Mesendoderm (in vitro differentiated cells): ENCODE data around the gene UGT2A3.

Experiments used
- DNase-seq: peaks from one replicate; pipeline ENCODE4 v3.0.0; 2013
- H2AK5ac ChIP-seq: 2 replicates; pipeline ENCODE4 v1.6.1; 2013; ENCODE audit warnings: low read length, inconsistent platforms
- H2BK120ac ChIP-seq: 2 replicates; pipeline ENCODE4 v1.6.1; 2013; ENCODE audit warnings: low read depth, mild to moderate bottlenecking, low read length, moderate library complexity, mixed read lengths
- H2BK15ac ChIP-seq: replicated peaks from 2 replicates; pipeline ENCODE4 v1.6.1; 2013; ENCODE audit warnings: low read depth, mild to moderate bottlenecking, moderate library complexity
- H2BK5ac ChIP-seq: 2 replicates; pipeline ENCODE4 v1.6.1; 2013; ENCODE audit warnings: low read length, inconsistent platforms
- H3K18ac ChIP-seq: 2 replicates; pipeline ENCODE4 v1.6.1; 2013; ENCODE audit warnings: mild to moderate bottlenecking, low read length, mixed read lengths
- H3K23ac ChIP-seq: one replicate; pipeline ENCODE4 v1.6.1; 2013; ENCODE audit warnings: low read length
- H3K27ac ChIP-seq: 2 replicates; pipeline ENCODE4 v1.5.1; 2013; ENCODE audit warnings: low read depth, mild to moderate bottlenecking, inconsistent platforms, low read length, moderate library complexity
- H3K27me3 ChIP-seq: 2 replicates; pipeline ENCODE4 v1.6.1; 2013; ENCODE audit warnings: low read length, control low read depth, mild to moderate bottlenecking, inconsistent platforms; ENCODE audit not compliant: insufficient read depth, poor library complexity
- H3K36me3 ChIP-seq: 2 replicates; pipeline ENCODE4 v1.6.1; 2013; ENCODE audit warnings: low read length, inconsistent platforms; ENCODE audit not compliant: control insufficient read depth, insufficient read depth
- H3K4ac ChIP-seq: one replicate; pipeline ENCODE4 v1.6.1; 2013; ENCODE audit warnings: low read depth, mild to moderate bottlenecking, low read length, moderate library complexity
- H3K4me1 ChIP-seq: 2 replicates; pipeline ENCODE4 v1.6.1; 2013; ENCODE audit warnings: low read depth, low read length, inconsistent platforms; ENCODE audit not compliant: control insufficient read depth
- H3K4me2 ChIP-seq: 2 replicates; pipeline ENCODE4 v1.6.1; 2013; ENCODE audit warnings: low read length
- H3K4me3 ChIP-seq: 2 replicates; pipeline ENCODE4 v1.5.1; 2013; ENCODE audit warnings: mild to moderate bottlenecking, low read length
- H3K56ac ChIP-seq: one replicate; pipeline ENCODE4 v1.6.1; 2013; ENCODE audit warnings: low read length
- H3K79me1 ChIP-seq: 2 replicates; pipeline ENCODE4 v1.6.1; 2013; ENCODE audit warnings: low read length, inconsistent platforms
- H3K79me2 ChIP-seq: 2 replicates; pipeline ENCODE4 v1.6.1; 2013; ENCODE audit warnings: mild to moderate bottlenecking, low read length; ENCODE audit not compliant: control insufficient read depth, insufficient read depth
- H3K9ac ChIP-seq: 2 replicates; pipeline ENCODE4 v1.6.1; 2013; ENCODE audit warnings: low read length, inconsistent platforms
- H4K5ac ChIP-seq: one replicate; pipeline ENCODE4 v1.6.1; 2013; ENCODE audit warnings: low read length
- H4K8ac ChIP-seq: one replicate; pipeline ENCODE4 v1.6.1; 2013; ENCODE audit warnings: low read depth, mild to moderate bottlenecking, control low read depth, low read length, moderate library complexity
- WGBS: extraction: QIAGEN DNeasy Blood & Tissue Kit; methylation state at CpG from one replicate; pipeline ENCODE4 v1.1.7; 2013; ENCODE audit warnings: low lambda C conversion rate, missing lambda C conversion rate; ENCODE audit not compliant: insufficient coverage; ENCODE audit errors: extremely low coverage; 5-methylcytosine and 5-hydroxymethylcytosine counted together

UGT2A3 gene

GRCh38 chr4:68953056-68953596, 1.5 kb upstream of the UGT2A3 start:
- H2BK5ac ChIP-seq: no peak overlapping the region

DNA sequence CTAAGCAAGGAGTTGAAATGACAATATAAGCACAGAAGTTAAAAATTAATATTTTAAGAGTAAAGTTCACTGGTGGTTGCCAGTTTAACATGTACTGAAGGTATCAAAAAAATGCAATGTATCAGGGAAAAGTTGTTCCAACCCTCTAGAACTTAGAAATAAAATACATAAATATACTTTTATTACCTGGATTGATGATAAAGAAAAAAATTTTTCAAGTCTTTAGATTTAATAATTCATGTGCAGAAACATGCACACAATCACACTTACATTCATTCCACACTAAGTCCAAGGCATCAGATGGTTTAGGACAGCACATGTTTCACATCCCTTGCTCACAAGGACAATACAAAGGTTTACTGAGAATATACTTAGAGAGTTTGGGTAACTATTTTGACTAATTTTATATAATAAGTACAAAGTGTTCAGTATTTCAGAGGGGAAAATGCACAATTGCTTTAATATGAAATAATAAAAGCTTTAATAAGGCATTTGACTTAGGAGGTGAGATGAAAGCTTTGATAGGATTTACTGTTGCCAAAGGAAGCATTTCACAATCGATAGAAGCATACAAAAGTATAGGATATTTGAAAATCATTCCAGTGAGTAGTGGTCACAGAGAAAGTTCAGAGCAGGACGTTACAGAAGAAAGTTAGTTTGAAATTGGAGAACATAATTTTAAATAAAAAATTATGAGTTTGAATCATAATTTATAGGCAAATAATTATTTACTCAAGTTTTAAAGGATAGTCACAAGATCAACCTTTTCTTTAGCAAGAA, 392 bp upstream of the UGT2A3 start:
- no peak overlapping the region for H3K4ac ChIP-seq
- H2BK120ac ChIP-seq: no peak overlapping the region
- no peaks in the 10 kb centered on the region for H3K79me2 ChIP-seq
- H2BK15ac ChIP-seq: no peak overlapping the region
- no peak overlapping the region for H3K4me3 ChIP-seq
- H3K18ac ChIP-seq: no peak overlapping the region
- H3K27me3 ChIP-seq: no peaks in the 10 kb centered on the region
- H3K36me3 ChIP-seq: no peaks in the 10 kb centered on the region
- no peak overlapping the region for H2BK5ac ChIP-seq
- H3K79me1 ChIP-seq: no peaks in the 10 kb centered on the region
- H3K4me2 ChIP-seq: no peak overlapping the region
- no peak overlapping the region for H3K9ac ChIP-seq
- no peak overlapping the region for H3K23ac ChIP-seq
- no peak overlapping the region for H3K27ac ChIP-seq
- no peak overlapping the region for H3K56ac ChIP-seq
- no peak overlapping the region for H4K8ac ChIP-seq
- H3K4me1 ChIP-seq: no peaks in the 10 kb centered on the region
- no peak for DNase-seq
- no peak overlapping the region for H4K5ac ChIP-seq
- H2AK5ac ChIP-seq: no peak overlapping the region
- 100% methylated on average over 1 of the region's 2 CpGs for WGBS

More at GRCh38 chr4:68953056-68953596, 1.5 kb upstream of the UGT2A3 start:
- Histone ChIP-seq H3K27ac (no peak overlapping the region), H3K4me1 (no peaks in the 10 kb centered on the region), H2BK15ac (peak overlapping the region; percentile 27), H4K5ac (no peak overlapping the region), H3K9ac (no peak overlapping the region), H3K79me1 (no peaks in the 10 kb centered on the region), H3K79me2 (no peaks in the 10 kb centered on the region), H3K4me2 (no peak overlapping the region), H2BK120ac (no peak overlapping the region), H3K18ac (no peak overlapping the region), H2AK5ac (no peak overlapping the region), H3K23ac (no peak overlapping the region), H3K4ac (no peak overlapping the region), H3K56ac (no peak overlapping the region), H3K4me3 (no peak overlapping the region), H3K27me3 (no peaks in the 10 kb centered on the region), H3K36me3 (no peaks in the 10 kb centered on the region), H4K8ac (no peak overlapping the region)
- WGBS: no CpG with 5 or more reads among the region's 2 CpGs
- DNase-seq: peak; percentile 66

DNA sequence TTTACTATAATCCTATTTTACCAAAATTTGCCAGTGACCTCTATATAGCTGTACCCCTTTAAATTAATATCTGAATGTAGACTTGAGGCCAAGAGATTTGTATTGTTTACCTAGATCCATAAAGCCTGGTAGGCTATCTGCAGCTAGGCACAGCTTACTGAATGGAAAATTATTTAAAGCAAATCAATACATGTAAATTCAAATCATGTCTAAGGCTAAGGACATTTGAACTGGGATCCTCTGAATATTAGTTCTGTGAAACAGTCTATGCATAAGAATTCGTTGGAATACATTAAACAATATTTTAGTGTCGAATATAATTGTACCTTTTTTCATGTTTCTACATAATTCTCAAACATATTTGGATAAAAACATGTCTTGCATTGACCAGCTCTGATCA, 1.6 kb downstream of the UGT2A3 start:
- H4K5ac ChIP-seq: no peak overlapping the region
- H4K8ac ChIP-seq: no peak overlapping the region
- H2BK15ac ChIP-seq: no peak overlapping the region
- no peak overlapping the region for H3K27ac ChIP-seq
- H3K9ac ChIP-seq: no peak overlapping the region
- H3K23ac ChIP-seq: no peak overlapping the region
- no peak overlapping the region for H3K4ac ChIP-seq
- no peaks in the 10 kb centered on the region for H3K27me3 ChIP-seq
- no peak overlapping the region for H3K18ac ChIP-seq
- DNase-seq: no peak
- no peak overlapping the region for H2BK5ac ChIP-seq
- no peak overlapping the region for H3K4me3 ChIP-seq
- H3K4me2 ChIP-seq: no peak overlapping the region
- H3K79me2 ChIP-seq: no peaks in the 10 kb centered on the region
- no peaks in the 10 kb centered on the region for H3K4me1 ChIP-seq
- no peak overlapping the region for H2BK120ac ChIP-seq
- no peak overlapping the region for H3K56ac ChIP-seq
- H3K79me1 ChIP-seq: no peaks in the 10 kb centered on the region
- no peak overlapping the region for H2AK5ac ChIP-seq
- H3K36me3 ChIP-seq: no peaks in the 10 kb centered on the region
- WGBS: no CpG with 5 or more reads among the region's 2 CpGs

DNA sequence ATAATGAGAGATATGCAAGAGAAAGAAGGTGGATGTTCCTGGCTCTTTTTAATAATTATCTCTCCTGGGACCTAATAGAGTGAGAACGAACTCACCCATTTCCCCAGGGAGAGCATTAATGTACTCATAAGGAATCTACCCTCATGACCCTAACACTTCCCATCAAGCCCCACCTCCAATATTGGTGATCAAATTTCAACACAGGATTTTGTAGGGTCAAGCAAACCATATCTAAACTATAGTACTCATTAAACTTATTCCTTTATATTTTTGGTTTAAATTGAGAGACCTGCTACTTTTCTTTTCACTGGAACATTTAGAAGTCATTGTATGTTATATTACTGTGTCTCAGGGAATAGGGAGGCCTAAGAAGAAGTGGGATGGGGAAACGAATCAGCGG, 2.6 kb downstream of the UGT2A3 start:
- H3K27me3 ChIP-seq: no peaks in the 10 kb centered on the region
- H3K79me2 ChIP-seq: no peaks in the 10 kb centered on the region
- no peak overlapping the region for H3K9ac ChIP-seq
- no peak overlapping the region for H3K4me3 ChIP-seq
- H3K79me1 ChIP-seq: no peaks in the 10 kb centered on the region
- H3K23ac ChIP-seq: no peak overlapping the region
- H3K56ac ChIP-seq: no peak overlapping the region
- WGBS: no CpG with 5 or more reads among the region's 3 CpGs
- H2BK5ac ChIP-seq: no peak overlapping the region
- no peak overlapping the region for H4K5ac ChIP-seq
- no peak overlapping the region for H3K27ac ChIP-seq
- H2BK120ac ChIP-seq: no peak overlapping the region
- no peaks in the 10 kb centered on the region for H3K4me1 ChIP-seq
- DNase-seq: peak; percentile 18
- H3K36me3 ChIP-seq: no peaks in the 10 kb centered on the region
- no peak overlapping the region for H2BK15ac ChIP-seq
- H4K8ac ChIP-seq: no peak overlapping the region
- no peak overlapping the region for H3K18ac ChIP-seq
- no peak overlapping the region for H3K4me2 ChIP-seq
- no peak overlapping the region for H2AK5ac ChIP-seq
- H3K4ac ChIP-seq: no peak overlapping the region

- H3K27ac ChIP-seq: no peak overlapping the region
- no CpG with 5 or more reads among the region's 2 CpGs for WGBS
- H4K8ac ChIP-seq: no peak overlapping the region
- no peak overlapping the region for H3K4me2 ChIP-seq
- H2BK120ac ChIP-seq: no peak overlapping the region
- H3K23ac ChIP-seq: no peak overlapping the region
- H3K4ac ChIP-seq: no peak overlapping the region
- H3K4me3 ChIP-seq: no peak overlapping the region
- H3K27me3 ChIP-seq: no peaks in the 10 kb centered on the region
- no peaks in the 10 kb centered on the region for H3K4me1 ChIP-seq
- H3K79me1 ChIP-seq: no peaks in the 10 kb centered on the region
- H2BK15ac ChIP-seq: no peak overlapping the region
- no peak overlapping the region for H3K56ac ChIP-seq
- no peak overlapping the region for H3K9ac ChIP-seq
- H4K5ac ChIP-seq: no peak overlapping the region
- no peak overlapping the region for H2AK5ac ChIP-seq
- H3K18ac ChIP-seq: no peak overlapping the region
- no peaks in the 10 kb centered on the region for H3K36me3 ChIP-seq
- DNase-seq: no peak
- no peak overlapping the region for H2BK5ac ChIP-seq
- H3K79me2 ChIP-seq: no peaks in the 10 kb centered on the region
These were observed 3.4 kb downstream of the UGT2A3 start for GRCh38 chr4:68948044-68948743.
